GM18526 (cell line): Measurements from ENCODE around the gene ANKRD9.

Source experiments
- POLR2A ChIP-seq: IDR thresholded peaks from 3 replicates; pipeline ENCODE4 v1.6.1; 2011; ENCODE audit not compliant: insufficient read length; ENCODE audit errors: extremely low read depth

Gene ANKRD9

DNA sequence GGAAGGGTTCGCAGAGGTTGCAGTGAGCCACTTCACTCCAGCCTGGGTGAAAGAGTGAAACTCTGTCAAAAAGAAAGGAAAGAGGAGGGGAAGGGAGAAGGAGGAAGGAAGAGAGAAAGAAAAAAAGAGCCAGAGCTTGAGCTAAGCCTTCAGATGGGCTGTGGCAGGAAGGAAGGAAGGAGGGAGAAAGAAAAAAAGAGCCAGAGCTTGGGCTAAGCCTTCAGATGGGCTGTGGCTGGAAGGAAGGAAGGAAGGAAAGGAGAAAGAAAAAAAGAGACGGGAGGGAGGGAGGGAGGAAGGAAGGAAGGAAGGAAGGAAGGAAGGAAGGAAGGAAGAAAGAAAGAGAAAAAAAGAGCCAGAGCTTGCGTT is 13.6 kb upstream of the ANKRD9 start:
- TF ChIP-seq POLR2A: no peak

DNA sequence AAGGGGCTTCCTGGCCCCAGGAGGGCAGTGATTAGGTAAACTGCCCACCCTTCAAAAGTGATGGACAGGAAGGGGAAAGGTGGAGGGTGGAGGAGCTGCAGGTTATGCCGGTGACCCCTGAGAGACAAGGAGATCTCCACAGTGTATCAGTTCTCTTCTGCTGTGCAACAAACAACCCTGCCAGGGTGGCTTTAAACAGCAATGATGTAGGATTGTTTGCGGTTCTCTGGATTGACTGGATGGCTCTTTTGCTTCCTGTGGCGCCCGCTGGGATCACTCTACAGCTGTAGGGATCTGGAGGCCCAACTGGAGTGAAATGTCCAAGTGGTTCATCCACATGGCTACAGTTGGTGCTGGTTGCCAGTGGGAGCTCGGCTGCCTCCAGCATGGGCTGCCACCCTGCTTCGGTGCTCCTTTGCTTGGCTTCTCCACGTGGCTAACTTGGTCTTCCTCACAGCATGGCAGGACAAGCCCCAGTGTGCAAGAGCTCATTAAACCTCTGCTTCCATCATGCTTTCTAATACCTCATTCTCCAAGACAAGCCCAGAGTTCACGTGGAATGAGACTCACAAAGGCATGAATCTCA is 8.6 kb upstream of the ANKRD9 start:
- no peak for TF ChIP-seq POLR2A

DNA sequence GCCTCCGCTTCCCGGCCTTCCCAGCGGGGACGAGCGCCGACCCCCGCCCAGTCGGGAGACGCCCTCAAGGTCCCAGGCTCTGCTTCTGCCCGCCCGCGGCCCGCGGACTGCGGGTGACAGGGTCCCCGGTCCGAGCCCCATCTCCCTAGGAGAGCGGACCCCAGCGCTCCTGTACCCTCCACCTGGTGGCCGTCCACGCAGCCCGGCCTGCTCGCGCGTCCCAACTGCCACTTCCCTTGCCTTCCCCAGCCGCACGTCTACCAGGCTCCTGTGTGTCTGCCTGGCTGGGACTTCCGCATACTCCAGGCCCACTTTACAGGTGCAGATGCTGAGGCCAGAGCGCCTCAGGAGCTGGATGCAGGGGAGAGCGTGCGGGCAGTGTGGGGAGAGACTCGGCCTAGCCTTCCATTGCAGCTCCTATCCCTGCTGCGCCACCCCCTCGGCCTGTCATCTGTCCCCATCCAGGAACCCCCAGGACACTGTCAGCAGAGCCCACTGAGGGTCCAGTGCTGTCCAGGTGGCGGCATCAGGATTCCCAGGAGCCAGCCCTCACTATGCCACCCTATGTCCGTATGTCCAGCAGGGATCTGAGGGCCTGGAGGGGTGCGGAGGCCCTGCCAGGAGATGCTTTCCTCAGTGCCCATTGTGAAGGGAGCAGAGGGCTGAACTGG is 8.0 kb upstream of the ANKRD9 start:
- no peak for TF ChIP-seq POLR2A

DNA sequence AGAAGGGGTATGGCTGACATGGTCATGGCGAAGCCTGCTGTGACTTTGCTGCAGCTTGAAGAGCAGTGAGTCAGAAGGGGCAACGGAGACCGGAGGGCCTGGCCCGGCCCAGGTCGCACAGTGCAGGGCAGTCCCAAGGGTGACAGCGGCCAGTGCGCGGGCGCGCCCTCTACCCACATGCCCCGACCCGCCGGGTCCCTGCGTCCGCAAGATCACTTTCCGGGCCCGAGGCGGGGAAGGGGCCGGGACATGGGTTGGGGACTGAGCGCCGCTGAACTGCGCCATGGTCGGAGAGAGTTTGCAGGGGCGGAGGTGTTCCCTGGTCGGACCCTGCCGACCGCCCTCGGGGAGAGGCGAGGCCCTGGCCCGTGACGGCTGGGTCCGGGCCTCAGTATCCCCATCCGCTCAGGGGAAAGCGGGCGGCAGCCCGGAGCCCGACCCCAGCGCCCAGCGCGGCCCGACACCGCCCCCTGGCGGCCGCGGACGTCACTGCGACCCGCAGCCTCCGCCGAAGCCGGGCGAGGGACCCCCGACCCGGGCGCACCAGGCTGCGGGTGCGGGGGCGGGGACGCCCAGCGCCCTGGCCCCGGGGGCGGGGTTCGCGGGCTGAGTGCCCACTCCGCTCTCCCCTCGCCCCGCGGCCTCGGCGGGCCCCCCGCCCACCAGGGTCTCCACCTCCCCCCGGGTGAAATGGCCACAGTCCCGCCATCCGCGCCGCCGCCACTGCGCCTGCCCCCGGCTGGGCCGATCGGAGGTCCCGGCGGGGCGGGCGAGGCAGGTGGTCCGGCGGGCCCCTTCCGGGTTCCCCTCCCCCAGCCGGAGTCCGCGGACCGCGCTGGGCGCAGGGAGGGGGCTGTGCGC is 7.2 kb upstream of the ANKRD9 start:
- no peak for TF ChIP-seq POLR2A

DNA sequence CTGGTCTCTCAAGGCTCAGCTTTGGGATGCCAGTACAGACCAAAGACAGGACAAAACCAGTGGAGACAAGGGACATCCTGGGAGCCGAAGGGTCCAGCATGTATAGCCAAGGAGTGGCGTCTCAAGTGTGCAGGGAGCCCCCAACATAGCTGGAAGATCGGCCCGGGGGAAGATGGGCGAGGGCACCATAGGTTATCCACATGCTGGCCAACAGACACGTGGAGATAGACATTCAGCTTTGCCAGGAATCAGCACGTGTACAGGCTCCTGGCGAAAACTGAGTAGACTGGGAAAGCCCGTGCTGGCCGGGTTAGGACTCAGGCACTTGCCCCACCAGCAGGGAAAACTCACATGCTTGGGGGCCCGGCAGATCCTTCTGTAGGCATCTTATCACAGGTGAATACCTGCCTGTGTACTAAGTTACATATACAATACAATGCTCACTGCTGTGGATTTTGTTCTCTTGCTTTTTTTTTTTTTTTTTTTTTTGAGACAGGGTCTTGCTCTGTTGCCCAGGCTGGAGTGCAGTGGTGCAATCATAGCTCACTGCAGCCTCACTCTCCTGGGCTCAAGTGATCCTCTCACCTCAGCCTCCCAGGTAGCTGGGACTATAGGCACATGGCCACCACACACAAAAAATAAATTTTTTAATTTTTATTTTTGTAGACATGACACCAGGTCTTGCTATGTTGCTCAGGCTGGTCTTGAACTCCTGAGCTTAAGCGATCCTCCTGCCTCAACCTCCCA is 5.6 kb upstream of the ANKRD9 start:
- TF ChIP-seq POLR2A: no peak

DNA sequence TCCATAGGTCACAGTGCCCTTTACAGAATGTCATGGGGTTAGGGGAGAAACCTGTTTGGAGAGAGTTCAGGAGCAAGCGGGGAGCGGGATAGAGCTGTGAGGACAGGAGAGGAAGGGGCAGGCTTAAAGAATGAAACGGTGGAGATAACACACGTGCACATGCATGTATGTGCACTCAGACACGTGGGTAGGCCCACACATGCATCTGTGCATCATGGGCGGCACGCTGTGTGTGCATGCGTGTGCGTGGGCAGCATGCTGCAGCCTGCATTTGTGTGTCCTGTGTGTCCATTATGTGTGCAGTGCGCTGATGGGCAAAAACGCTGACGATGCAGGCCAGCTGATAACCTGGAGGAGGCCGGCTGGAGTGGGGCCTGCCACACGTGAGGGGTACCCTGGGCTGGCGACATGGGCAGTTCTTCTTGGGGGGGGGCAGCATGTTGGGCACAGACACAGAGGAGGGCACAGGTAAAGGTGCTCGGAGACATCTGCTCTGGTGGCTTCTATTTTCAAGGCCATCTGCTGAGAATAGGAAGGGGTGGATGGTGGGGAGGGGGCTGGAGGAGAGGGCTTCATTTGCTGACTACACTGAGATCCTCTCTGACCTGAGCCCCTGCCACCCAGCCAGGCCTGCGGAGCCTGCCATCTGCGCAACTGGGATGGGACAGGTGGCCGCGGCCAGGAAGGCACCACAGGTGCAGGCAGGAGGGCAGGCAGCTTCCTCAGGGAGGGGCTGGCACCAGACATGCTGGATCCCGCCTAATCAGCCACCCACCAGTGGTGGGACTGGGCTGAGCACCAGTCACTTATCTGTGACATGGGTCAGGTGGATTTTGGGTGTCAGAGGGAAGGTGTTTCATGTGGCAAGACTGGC is 4.6 kb upstream of the ANKRD9 start:
- no peak for TF ChIP-seq POLR2A

DNA sequence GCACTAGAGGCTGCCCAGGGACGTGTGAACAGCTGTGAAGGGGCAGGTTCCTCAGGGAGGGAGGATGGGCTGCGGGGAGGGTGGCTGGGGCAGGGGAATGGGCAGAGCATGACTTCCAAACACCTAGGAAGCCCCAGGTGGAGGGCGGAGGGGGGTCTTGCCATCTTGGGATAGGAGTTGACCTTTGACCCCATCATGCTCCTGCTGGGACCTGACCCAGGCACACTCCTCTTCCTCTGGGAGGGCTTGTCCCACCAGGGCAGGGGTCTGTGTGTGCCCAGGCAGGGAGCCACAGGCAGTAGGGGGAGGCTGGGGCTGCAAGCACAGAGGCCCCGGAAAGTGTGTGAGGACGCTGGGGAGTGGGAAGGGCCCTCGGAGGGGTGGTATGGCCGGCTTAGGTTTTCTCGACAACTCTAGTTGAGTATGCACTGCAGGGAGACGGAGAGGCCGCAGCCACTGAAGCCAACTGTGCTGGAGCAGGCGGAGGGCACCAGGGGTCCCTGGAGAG is 3.3 kb upstream of the ANKRD9 start:
- TF ChIP-seq POLR2A: no peak

DNA sequence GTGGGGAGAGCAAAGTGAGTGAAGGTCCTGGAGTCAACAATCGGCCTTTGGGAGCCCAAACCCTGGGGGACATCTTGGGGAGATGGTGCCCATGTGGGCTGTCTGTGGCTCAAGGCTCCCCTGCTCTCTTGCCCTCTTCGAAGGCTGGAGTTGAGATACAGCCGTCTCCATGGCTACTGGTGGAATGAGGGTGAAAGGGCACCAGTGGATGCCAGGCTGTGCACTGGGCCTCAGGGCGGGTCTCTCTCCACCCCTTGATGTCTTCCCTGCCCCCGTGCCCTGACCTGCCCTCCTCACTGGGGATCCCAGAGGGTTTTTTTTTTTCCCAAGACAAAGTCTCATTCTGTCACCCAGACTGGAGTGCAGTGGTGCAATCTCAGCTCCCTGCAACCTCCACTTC is 2.0 kb upstream of the ANKRD9 start:
- no peak for TF ChIP-seq POLR2A

DNA sequence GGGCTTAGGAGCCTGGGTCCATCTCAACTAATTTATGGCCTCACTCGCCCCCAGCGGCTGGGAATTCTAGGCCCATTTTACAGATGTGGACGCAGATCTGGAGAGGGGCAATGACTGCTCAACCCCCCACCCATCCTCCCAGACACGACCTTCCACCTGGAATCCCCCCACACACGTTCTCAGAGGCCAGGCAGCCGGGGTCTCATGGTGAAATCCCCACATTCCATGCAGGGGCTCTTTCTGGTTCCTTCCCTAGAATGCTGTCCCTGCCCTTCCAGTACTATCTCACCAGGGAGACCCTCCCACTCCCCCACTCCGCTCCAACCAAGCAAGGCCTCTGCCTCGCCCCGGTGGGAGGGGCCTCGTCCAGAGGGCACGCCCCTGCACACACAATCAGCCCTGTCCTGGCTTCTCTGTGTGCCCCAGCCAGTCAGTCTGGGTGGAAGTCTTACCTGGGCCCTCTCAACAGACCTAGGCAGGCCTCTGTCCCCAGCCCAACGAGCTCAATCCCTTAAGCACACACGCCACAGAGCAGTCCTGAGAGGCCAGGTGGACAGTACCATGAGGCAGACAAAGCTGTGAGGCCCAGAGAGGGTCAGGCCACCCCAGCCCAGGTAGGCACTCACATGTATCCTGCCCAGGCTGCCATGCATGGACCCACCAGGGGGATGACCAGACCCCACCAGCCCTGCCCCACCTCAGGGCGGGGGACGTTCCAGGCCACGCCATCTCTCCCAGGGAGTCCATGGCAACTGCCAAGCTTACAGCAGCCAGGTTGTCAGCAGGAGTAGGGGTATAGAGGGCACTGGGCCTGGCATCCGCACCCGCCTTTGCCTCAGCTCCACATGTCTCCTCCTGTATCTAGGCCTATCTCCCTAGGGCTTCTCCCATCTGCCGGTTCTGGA is 1.3 kb upstream of the ANKRD9 start:
- no peak for TF ChIP-seq POLR2A

DNA sequence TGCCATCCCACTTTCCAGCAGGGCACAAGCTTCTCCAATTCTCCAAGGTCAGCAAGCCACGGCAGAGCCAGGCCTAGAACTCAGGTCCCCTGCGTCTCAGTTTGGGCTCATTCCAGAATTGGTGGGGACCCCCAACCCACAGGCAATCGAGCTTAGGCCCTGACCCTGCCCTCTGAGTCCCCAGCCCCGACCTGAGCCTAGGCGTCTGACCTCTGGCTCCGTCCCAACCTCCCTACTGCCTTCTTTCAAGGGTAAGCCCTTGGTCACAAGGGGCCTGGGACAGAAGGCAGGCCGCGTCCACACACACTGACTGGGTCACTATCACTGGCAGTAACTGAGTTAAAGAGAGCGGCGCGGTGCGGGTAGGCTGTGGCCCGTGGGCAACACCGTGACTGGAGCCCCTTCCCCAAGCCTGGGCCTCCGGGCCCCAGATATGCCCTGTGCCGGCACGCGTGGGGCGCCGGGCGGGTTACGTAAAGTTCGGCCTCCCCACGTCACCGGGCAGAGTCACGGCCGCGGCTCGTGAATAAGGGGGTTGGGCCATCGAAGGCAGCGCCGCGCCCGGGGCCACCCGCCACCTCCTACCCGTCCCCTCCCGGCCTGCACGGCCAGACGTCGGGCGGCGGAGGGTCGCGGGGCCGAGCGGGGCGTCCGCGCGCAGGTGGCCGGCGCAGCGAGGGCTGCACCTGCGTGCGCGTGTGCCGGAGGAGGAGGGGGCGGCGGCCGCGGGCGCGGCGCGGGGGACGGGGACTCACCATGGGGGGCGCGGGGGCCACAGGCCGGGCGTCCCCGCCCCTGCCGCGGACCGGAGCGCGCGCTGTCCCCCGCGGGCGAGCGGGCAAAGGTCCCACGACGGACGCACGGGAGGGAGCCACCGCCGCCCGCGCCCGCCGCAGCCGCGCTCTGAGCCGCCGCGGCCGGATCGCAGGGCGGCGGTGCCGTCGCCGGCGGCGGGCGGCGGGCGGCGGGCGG is 516 bp downstream of the ANKRD9 start:
- TF ChIP-seq POLR2A: no peak

DNA sequence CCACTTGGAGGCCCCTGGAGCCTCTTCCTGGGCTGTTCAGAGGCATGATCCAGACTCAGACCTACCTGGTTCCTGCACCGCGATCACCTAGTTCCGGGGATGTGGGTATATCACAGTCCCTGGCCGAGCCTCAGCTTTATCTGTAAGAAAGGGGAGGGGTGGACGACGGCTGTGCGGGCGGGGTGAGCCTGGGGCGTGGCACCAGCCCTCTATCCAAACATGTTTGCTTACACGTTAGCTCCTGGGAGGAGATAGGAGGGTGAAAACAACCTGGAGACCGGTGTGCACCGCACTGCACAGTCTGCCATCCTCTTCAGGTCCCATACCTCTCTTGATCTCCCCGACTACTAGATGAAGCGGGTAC is 1.2 kb downstream of the ANKRD9 start:
- no peak for TF ChIP-seq POLR2A

DNA sequence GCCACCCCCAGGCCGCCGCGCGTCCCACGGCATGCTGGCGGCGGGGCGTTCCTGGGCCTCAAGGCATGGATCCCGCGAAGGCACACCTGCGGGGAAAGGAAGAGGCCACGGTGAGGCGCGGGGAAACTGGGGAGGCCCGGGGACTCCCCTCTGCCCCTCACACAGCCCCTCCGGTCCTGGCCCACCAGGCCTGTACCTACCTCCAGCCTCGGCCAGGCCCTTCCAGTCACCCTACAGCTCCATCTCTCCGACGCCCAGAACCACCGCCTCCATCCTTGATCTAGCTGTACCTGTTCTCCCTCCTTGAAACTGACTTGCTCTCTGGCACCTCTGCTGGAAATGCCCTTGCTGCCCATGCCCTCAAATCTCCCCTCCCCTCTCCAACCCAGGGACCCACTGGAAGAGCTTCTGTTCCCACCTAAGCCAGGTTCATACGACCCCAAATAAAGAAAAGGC is 1.7 kb downstream of the ANKRD9 start:
- no peak for TF ChIP-seq POLR2A

DNA sequence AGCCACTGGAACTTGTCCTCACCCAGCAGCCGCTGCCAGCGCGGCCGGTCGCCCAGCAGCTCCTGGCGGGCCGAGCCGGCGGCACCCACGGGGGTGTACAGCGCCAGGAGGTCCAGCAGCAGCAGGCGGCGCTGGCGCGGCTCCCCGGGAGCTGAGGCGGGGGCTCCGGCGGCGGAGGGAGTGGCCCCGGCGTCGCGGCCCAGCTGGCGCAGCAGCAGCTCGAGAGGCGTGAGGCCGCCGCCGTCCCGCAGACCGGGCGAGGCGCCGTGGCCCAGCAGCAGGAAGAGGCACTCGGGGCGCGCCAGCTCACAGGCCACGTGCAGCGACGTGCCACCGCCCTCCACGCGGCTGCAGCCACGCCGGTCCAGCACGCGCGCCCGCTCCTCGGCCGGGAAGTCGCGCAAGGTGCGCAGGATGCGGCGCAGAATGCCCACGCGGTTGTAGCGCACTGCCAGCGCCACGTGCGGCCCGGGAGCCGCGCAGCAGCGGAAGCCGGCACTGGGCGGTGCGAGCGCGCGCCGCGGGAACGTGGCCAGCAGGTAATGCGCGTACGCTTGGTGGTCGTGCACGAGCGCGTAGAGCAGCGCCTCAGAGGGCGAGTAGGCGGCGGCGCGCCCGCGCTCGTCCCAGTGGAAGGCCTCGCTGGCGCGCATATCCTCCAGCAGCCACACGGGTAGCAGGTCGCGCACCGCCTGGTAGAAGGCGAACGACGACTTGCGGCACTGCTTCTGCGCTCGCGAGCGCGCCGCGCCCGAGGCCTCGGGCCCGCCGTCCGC is 2.3 kb downstream of the ANKRD9 start:
- TF ChIP-seq POLR2A: no peak
